Measurements from ENCODE around the gene CD164. TPM values are rescaled to one million over a fixed set of nuclear protein-coding genes. Genes with fewer than 3 reads are reported as not detected.

CD164 gene
- 100 to 1,000 TPM; 236 to 249 TPM for total RNA-seq

DNA sequence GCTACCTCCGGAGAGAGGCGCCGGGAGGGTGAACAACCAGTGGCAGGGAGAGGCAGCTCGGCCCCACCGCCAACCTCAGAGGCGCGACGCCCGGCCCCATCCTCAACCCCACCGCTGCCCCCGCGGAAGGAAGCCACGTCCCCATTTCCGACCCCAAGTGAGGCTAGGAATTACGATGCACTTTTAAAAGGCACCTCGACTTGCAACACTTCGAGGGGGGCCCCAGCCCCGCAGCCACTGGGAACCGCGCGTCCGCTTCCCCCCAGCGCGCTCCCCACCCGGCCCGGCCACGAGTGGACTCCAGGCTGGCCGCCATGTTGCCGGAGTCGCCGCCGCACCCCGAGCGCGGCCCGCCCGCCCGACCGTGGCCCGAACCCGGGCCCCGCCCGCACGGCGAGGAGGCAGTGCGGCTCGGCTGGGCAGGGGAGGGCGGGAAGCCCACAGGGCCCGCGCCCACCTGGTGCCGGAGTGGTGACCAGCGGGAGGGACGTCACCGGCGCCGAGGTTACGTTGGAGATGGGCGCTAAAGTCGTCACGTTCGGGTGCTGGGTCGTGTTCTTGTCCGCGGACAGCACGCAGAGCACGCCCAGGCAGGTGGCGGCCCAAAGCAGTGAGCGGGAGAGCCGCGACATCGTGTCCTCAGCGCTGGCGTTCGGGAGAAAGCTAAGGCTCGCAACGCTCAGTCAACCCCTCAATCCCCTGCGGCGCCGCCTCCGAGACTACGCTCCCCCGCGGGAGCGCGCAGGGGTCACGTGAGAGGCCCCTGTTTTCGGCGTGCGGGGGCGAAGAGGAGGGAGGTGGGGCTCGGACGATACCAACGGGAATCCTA, at the start of gene CD164:
CD164 (minus strand) TSS at position 721 of the 829 bp plus-strand sequence; CDS start at position 632, 89 bp downstream.
- peaks cover 39% of the 10 kb centered on the region for H3K4me1 Mint-ChIP-seq (ENCODE audit: low read depth)
- H3K27ac Mint-ChIP-seq = peak within 1 kb of the TSS; percentile 100
- CTCF ChIA-PET = interaction anchor here (0.7 to 5.3 kb wide), 32 partner anchors 10 to 372 kb away, joined by 3 to 111 read pairs (median 5); partner anchors contain the start of genes CEP57L1, MICAL1, PPIL6 and SESN1
- peak; percentile 95 for DNase-seq
- H3K36me3 Mint-ChIP-seq (ENCODE audit: low read depth) = peaks cover 42% of the 10 kb centered on the region
- peak; percentile 70 for ATAC-seq
- peaks cover 5% of the 10 kb centered on the region for H3K27me3 Mint-ChIP-seq (ENCODE audit: low read depth)
- POLR2A ChIA-PET = interaction anchor here (0.6 to 4.5 kb wide), 35 partner anchors 10 to 1492 kb away, joined by 3 to 99 read pairs (median 5); partner anchors contain the start of genes AMD1, CEP57L1, MICAL1 and PPIL6
- no peaks in the 10 kb centered on the region for H3K9me3 Mint-ChIP-seq (ENCODE audit: insufficient read depth)
- H3K4me3 Mint-ChIP-seq = peak within 1 kb of the TSS; percentile 94

DNA sequence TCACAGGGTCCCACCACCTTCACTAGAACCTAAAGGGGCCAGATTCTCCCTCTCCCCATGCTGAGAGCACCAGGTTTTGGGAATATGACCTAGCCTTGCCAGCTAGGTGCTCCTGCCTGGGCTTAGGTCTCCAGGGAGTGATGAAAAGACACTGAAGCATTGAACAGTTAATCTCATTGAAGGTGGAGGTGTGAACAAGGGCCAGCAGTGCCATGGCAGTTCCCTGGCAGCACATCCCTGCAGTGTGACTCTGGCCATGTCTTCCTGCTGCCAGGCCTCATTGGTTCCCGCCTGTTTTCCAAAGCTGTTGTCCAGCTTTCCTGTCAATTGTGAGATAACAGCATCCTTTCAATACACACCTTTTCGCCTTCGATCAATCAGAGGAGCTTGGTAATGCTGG, 47.2 kb upstream of the CD164 start:
- Mint-ChIP-seq H3K27me3 (ENCODE audit: low read depth) (peaks cover 27% of the 10 kb centered on the region), H3K4me3 (no peak overlapping the region), H3K4me1 (ENCODE audit: low read depth) (peaks cover 2% of the 10 kb centered on the region), H3K9me3 (ENCODE audit: insufficient read depth) (no peaks in the 10 kb centered on the region), H3K36me3 (ENCODE audit: low read depth) (no peaks in the 10 kb centered on the region), H3K27ac (no peak overlapping the region)
- ChIA-PET CTCF (interaction anchor here (2.8 kb wide), 1 partner anchor 241 kb away, joined by 9 read pairs; no protein-coding TSS in a partner anchor), POLR2A (no interaction called here)
- ATAC-seq = no peak
- peak; percentile 14 for DNase-seq

DNA sequence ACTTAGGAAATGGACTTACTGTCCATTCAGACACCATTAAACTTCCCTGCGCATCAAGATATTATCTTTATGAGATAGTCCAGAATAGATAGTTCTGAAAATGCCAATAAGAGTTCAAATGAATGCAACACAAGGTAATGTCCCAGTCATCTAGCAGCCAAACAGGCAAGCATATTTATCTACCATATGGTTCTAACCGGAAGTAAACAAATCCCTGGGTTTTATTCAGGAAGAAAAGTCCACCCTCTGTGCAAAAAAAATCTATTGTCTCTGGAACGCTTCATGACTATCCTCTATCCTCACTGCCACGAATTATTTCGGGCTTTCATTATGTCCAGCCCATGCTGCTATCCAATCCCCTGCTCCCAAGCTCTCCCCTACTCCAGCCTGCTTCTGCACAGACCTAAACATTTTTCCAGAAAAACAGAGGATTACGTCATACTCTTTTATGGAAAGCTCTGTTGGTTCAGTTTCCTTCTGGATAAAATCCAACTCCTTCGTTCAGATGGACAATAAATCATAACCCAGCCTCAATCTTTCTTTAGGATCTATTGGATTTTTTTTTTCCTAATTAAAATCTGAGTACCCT, 46.7 kb upstream of the CD164 start:
- H3K4me3 Mint-ChIP-seq = no peak overlapping the region
- POLR2A ChIA-PET = no interaction called here
- DNase-seq = peak; percentile 1
- peaks cover 2% of the 10 kb centered on the region for H3K4me1 Mint-ChIP-seq (ENCODE audit: low read depth)
- no peaks in the 10 kb centered on the region for H3K9me3 Mint-ChIP-seq (ENCODE audit: insufficient read depth)
- no peaks in the 10 kb centered on the region for H3K36me3 Mint-ChIP-seq (ENCODE audit: low read depth)
- peaks cover 27% of the 10 kb centered on the region for H3K27me3 Mint-ChIP-seq (ENCODE audit: low read depth)
- ATAC-seq = no peak
- CTCF ChIA-PET = interaction anchor here (1.5 to 2.8 kb wide), 2 partner anchors 45 to 241 kb away, joined by 3 to 9 read pairs; no protein-coding TSS in a partner anchor
- H3K27ac Mint-ChIP-seq = no peak overlapping the region

DNA sequence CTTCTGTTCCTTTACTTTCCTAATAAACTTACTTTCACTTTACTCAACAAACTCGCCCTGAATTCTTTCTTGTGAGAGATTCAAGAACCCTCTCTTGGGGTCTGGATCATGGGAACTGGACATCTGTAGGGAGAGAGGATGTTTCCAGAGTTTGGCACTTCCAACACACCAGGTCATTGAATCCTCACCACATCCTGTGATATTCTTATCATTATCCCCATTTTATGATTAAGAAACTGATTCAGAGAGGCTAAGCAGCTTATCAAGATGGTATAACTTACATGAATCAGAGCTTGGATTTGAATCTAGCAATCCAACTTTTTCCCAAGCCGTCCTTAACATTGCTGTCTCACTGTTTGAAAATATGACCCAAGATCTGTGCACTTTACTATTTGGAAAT, 42.7 kb upstream of the CD164 start:
- ChIA-PET CTCF (no interaction called here), POLR2A (no interaction called here)
- Mint-ChIP-seq H3K27me3 (ENCODE audit: low read depth) (peaks cover 7% of the 10 kb centered on the region), H3K27ac (no peak overlapping the region), H3K9me3 (ENCODE audit: insufficient read depth) (no peaks in the 10 kb centered on the region), H3K4me3 (no peak overlapping the region), H3K36me3 (ENCODE audit: low read depth) (no peaks in the 10 kb centered on the region), H3K4me1 (ENCODE audit: low read depth) (peaks cover 2% of the 10 kb centered on the region)
- ATAC-seq = no peak
- no peak for DNase-seq

DNA sequence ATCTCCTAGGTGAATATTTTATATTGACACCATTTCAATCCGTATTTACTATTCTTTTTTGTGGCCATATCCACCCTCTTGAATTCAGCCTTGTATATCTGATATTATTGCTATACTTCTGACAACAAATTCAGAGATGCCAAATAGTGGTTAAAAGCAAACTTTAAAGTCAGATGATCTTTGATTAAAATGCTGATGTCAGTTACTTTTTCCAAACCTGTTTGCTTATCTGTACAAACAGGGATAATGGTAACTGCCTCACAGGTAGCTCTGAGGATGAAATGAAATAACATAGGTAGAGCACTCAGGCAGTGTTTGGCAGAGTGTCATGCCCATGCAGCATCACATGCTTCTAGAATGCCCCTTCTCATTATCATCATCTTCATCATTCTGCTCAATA, 38.9 kb upstream of the CD164 start:
- Mint-ChIP-seq H3K27me3 (ENCODE audit: low read depth) (no peaks in the 10 kb centered on the region), H3K27ac (no peak overlapping the region), H3K4me1 (ENCODE audit: low read depth) (peaks cover 2% of the 10 kb centered on the region), H3K36me3 (ENCODE audit: low read depth) (no peaks in the 10 kb centered on the region), H3K9me3 (ENCODE audit: insufficient read depth) (no peaks in the 10 kb centered on the region), H3K4me3 (no peak overlapping the region)
- ATAC-seq (no peak), DNase-seq (no peak)
- CTCF ChIA-PET = no interaction called here
- POLR2A ChIA-PET = no interaction called here

DNA sequence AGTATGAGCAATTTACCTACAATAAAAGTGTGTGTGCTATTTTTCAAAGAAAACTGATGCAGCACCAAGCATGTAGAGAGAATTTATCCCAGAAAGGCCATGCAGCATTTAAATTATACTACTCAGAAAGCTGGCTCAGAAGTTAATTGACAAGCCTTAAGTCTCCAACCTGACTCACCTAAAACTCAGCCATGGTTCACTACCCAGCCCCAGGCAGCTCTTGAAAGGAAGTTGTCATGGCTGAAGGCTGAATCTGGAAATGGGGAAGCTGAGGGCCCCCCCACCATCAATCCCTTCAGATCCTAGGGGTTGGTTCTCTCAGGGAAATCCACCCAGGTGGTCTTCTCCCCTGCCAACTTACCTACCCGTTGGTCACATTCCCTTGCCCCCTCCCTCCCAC, 38.5 kb upstream of the CD164 start:
- H3K9me3 Mint-ChIP-seq (ENCODE audit: insufficient read depth) = no peaks in the 10 kb centered on the region
- H3K4me1 Mint-ChIP-seq (ENCODE audit: low read depth) = peaks cover 2% of the 10 kb centered on the region
- POLR2A ChIA-PET = no interaction called here
- H3K4me3 Mint-ChIP-seq = no peak overlapping the region
- H3K27me3 Mint-ChIP-seq (ENCODE audit: low read depth) = no peaks in the 10 kb centered on the region
- no peak overlapping the region for H3K27ac Mint-ChIP-seq
- H3K36me3 Mint-ChIP-seq (ENCODE audit: low read depth) = no peaks in the 10 kb centered on the region
- no peak for DNase-seq
- CTCF ChIA-PET = no interaction called here
- no peak for ATAC-seq

DNA sequence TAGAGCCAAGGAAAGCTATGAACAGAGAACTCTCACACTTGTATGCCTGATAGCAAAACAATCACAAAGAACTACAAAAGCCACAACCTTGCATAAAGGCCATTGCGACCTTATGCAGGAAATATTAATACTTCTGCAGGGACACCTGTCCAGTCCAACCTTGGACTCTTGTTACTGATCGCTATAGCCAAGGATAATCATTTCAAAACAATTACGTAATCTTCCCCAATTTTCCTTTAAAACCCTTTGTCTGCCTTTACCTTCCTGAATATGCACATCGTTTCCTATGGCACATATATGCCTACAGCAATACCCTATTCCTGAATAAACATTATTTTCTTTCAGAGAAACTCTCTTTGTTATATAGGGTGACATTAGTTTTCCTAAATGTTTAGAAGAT, 35.4 kb upstream of the CD164 start:
- Mint-ChIP-seq H3K4me3 (no peak overlapping the region), H3K27ac (no peak overlapping the region), H3K36me3 (ENCODE audit: low read depth) (no peaks in the 10 kb centered on the region), H3K27me3 (ENCODE audit: low read depth) (peaks cover 2% of the 10 kb centered on the region), H3K9me3 (ENCODE audit: insufficient read depth) (no peaks in the 10 kb centered on the region), H3K4me1 (ENCODE audit: low read depth) (no peaks in the 10 kb centered on the region)
- DNase-seq = no peak
- ATAC-seq = no peak
- ChIA-PET CTCF (interaction anchor here (1.9 kb wide), 1 partner anchor 35 kb away, joined by 6 read pairs; no protein-coding TSS in a partner anchor), POLR2A (no interaction called here)

DNA sequence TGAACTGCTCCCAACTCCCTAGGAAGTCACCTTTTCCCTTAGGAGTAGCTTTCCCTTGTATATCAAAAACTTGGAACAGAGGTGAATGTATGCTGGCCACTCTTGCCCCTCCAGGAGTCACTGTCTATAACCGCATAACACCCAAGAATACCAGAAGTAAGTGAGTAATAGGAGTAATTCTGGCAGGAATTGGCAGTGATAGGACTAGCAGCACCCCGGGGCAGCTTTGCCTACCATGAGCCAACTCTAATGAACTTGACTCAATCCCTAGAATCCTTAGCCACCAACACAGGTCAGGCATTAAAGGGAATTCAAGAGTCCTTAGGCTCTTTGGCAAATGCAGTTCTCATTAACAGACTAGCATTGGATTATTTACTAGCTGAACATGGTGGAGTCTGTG, 28.8 kb upstream of the CD164 start:
- POLR2A ChIA-PET = no interaction called here
- no peaks in the 10 kb centered on the region for H3K4me1 Mint-ChIP-seq (ENCODE audit: low read depth)
- no peaks in the 10 kb centered on the region for H3K9me3 Mint-ChIP-seq (ENCODE audit: insufficient read depth)
- ATAC-seq (no peak), DNase-seq (no peak)
- no peak overlapping the region for H3K27ac Mint-ChIP-seq
- no peaks in the 10 kb centered on the region for H3K36me3 Mint-ChIP-seq (ENCODE audit: low read depth)
- CTCF ChIA-PET = interaction anchor here (1.0 kb wide), 1 partner anchor 28 kb away, joined by 3 read pairs; no protein-coding TSS in a partner anchor
- H3K27me3 Mint-ChIP-seq (ENCODE audit: low read depth) = peaks cover 11% of the 10 kb centered on the region
- no peak overlapping the region for H3K4me3 Mint-ChIP-seq

DNA sequence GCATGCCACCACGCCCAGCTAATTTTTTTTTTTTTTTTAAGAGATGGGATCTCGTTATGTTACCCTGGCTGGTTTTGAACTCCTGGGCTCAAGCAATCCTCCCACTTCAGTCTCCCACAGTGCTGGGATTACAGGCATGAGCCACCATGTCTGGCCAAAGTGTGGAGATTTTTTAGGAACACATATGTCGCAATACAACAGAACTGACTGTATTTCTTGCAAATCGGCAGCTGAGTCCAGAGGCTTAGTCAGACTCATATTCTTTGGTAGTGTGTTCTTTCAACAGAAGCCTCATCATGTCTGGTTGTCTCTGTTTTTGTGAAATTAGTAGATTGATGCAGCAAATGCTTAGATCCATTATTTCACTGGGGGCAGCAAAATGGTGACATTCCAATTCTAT, 23.9 kb upstream of the CD164 start:
- CTCF ChIA-PET = no interaction called here
- POLR2A ChIA-PET = no interaction called here

DNA sequence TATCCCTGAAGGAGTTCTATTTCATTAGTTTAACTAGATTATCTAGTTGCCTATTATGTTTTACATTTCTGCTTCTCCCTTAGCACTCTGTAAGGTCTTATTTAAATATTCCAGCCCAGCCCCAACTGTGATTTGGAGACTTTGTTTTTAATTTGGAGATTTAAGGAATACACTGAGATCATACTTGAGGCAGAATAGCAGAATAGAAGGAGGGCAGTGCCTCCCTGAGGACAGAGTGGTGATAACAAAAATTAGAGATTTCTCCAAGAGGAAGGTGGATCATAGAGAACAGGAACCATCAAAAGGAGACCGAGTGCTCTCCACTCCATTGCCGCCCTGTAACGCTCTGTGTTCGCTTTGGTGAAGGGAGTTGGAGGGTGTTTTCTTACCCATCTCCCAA, 14.8 kb upstream of the CD164 start:
- Mint-ChIP-seq H3K4me1 (ENCODE audit: low read depth) (peaks cover 5% of the 10 kb centered on the region), H3K4me3 (no peak overlapping the region), H3K36me3 (ENCODE audit: low read depth) (no peaks in the 10 kb centered on the region), H3K9me3 (ENCODE audit: insufficient read depth) (no peaks in the 10 kb centered on the region), H3K27me3 (ENCODE audit: low read depth) (no peaks in the 10 kb centered on the region), H3K27ac (no peak overlapping the region)
- ChIA-PET POLR2A (interaction anchor here (0.6 kb wide), 1 partner anchor 21 kb away, joined by 4 read pairs; no protein-coding TSS in a partner anchor), CTCF (interaction anchor here (5.7 kb wide), 1 partner anchor 13 kb away, joined by 39 read pairs; the partner anchor contains the start of gene CD164)
- ATAC-seq (peak; percentile 33), DNase-seq (no peak)

More for the DNA sequence above, 23.9 kb upstream of the CD164 start:
- Mint-ChIP-seq H3K4me3 (no peak overlapping the region), H3K4me1 (ENCODE audit: low read depth) (no peaks in the 10 kb centered on the region), H3K27me3 (ENCODE audit: low read depth) (peaks cover 15% of the 10 kb centered on the region), H3K36me3 (ENCODE audit: low read depth) (no peaks in the 10 kb centered on the region), H3K9me3 (ENCODE audit: insufficient read depth) (no peaks in the 10 kb centered on the region), H3K27ac (no peak overlapping the region)
- DNase-seq (no peak), ATAC-seq (no peak)

DNA sequence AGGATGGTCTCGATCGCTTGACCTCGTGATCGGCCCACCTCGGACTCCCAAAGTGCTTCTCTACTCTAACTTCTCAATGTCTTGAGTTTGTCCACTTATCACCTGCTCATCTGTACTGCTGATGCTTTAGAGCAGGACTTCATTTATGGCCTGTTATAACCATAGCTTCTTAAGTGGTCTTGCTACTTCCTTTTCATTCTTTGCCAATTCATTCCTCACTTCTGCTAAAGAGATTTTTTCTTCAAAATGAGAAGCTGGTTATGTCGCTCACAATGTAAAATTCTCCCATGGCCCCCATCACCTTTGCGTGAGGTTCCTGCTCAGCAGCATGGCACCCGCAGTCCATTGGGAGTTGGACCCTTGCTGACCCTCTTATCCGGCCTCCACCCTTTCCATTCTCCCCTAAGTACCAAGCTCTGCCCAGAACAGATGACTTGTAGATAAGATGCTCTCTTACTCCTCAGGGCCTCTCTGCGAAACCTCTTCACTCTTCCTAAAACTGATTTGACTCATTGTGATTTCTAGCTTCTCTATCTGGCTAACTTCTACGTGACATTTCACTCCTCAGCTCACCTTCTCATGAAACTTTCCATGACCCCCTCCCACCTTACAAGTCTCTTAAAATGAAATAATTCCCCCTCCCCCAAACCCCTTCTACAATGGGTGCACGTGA, 13.9 kb upstream of the CD164 start:
- no peak overlapping the region for H3K4me3 Mint-ChIP-seq
- H3K27me3 Mint-ChIP-seq (ENCODE audit: low read depth) = no peaks in the 10 kb centered on the region
- H3K36me3 Mint-ChIP-seq (ENCODE audit: low read depth) = no peaks in the 10 kb centered on the region
- peaks cover 5% of the 10 kb centered on the region for H3K4me1 Mint-ChIP-seq (ENCODE audit: low read depth)
- POLR2A ChIA-PET = no interaction called here
- no peaks in the 10 kb centered on the region for H3K9me3 Mint-ChIP-seq (ENCODE audit: insufficient read depth)
- DNase-seq (no peak), ATAC-seq (no peak)
- no peak overlapping the region for H3K27ac Mint-ChIP-seq
- CTCF ChIA-PET = interaction anchor here (5.7 kb wide), 1 partner anchor 12 kb away, joined by 39 read pairs; the partner anchor contains the start of gene CD164
